Measurements from ENCODE around the gene B3GAT3.

- TF ChIP-seq CTCF (IDR thresholded peaks at IDR 0.05) (no peak), POLR2A (IDR thresholded peaks at IDR 0.05) (no peak)
Observed at GRCh38 chr11:62669420-62670161, 47.8 kb upstream of the B3GAT3 start.
